ENCODE data around the gene PIR.

Gene PIR

DNA sequence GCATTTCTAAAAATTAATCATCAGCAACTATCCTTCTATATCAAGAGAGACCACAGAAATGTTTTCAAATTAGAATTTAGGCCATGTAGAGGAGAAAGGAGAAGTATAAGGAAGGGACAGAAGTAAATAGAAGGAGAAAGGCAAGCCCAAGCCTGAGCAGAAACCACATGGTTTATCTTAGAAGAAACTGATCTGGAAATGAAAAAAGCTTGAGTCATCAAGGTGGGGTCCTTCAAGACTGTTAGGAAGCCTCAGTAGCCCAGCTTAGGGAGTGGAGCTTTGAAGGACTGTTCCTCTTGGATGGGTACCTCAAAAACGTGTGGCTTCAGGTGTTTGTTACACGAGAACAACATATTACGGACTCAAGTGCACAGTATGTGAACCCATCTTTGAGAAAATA lies 12.0 kb upstream of the PIR start:
- TF ChIP-seq CTCF (IDR thresholded peaks at IDR 0.05; ENCODE audit: borderline replicate concordance, insufficient read depth, low read depth, low read length) = no peak
- no peak overlapping the region for H3K4me3 ChIP-seq (ENCODE audit: low read depth, low read length)

- H3K4me3 ChIP-seq (ENCODE audit: low read depth, low read length) = no peak overlapping the region
- TF ChIP-seq CTCF (IDR thresholded peaks at IDR 0.05; ENCODE audit: borderline replicate concordance, insufficient read depth, low read depth, low read length) = no peak
Observed at GRCh38 chrX:15504661-15505060, 11.5 kb upstream of the PIR start.

- H3K4me3 ChIP-seq (ENCODE audit: low read depth, low read length) = no peak overlapping the region
- TF ChIP-seq CTCF (IDR thresholded peaks at IDR 0.05; ENCODE audit: borderline replicate concordance, insufficient read depth, low read depth, low read length) = no peak
Observed at GRCh38 chrX:15501506-15501905, 8.4 kb upstream of the PIR start.

- H3K4me3 ChIP-seq (ENCODE audit: low read depth, low read length) = no peak within 1 kb of the TSS
- TF ChIP-seq CTCF (IDR thresholded peaks at IDR 0.05; ENCODE audit: borderline replicate concordance, insufficient read depth, low read depth, low read length) = no peak
Observed at GRCh38 chrX:15500497-15500966, 7.4 kb upstream of the PIR start, which contains the start of gene BMX. BMX (plus strand) TSS chrX:15500807; CDS start chrX:15508354, 7,547 bp downstream.

DNA sequence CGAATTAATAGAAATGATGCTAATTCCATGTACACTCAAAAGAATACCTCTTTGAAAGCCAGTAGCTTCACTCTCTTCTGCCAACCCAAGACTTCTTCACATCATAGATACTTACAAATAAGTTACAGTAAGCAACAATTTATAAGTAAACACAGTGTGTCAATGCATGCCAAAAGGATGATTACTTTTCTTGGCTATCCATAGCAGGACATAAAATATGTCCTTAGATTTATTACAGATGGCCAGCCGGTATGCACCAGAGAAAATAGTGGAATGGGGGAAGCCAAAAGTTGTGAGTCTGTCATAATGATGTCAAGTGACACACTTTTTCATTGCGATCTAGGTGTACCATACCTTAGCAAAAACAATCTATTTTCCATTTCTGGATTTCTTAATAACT lies 6.8 kb upstream of the PIR start:
- no peak for TF ChIP-seq CTCF (IDR thresholded peaks at IDR 0.05; ENCODE audit: borderline replicate concordance, insufficient read depth, low read depth, low read length)
- H3K4me3 ChIP-seq (ENCODE audit: low read depth, low read length) = no peak overlapping the region

GRCh38 chrX:15498741-15499140 lies 5.6 kb upstream of the PIR start:
- TF ChIP-seq CTCF (IDR thresholded peaks at IDR 0.05; ENCODE audit: borderline replicate concordance, insufficient read depth, low read depth, low read length) = no peak

GRCh38 chrX:15497865-15498264 lies 4.7 kb upstream of the PIR start:
- peak; percentile 69; the same call in 1 of the 2 replicates for TF ChIP-seq CTCF (IDR thresholded peaks at IDR 0.05; ENCODE audit: borderline replicate concordance, insufficient read depth, low read depth, low read length)

More at GRCh38 chrX:15498741-15499140, 5.6 kb upstream of the PIR start:
- H3K4me3 ChIP-seq (ENCODE audit: low read depth, low read length) = no peak overlapping the region

More at GRCh38 chrX:15497865-15498264, 4.7 kb upstream of the PIR start:
- H3K4me3 ChIP-seq (ENCODE audit: low read depth, low read length) = no peak overlapping the region
